Epithelial cell of esophagus (primary cell): Measurements from ENCODE around the gene GLTPD2.
A peak's percentile ranks its signal among the peaks of the same experiment; 100 is the strongest.

ENCODE experiments used
- DNase-seq: peaks from one replicate; pipeline ENCODE4 v3.0.0; 2010; ENCODE audit warnings: low read depth
- H3K4me3 ChIP-seq: 2 replicates; pipeline ENCODE4 v1.5.1; 2011; ENCODE audit warnings: mild to moderate bottlenecking, low read length, control low read depth
- TF ChIP-seq, protein P1 (sequence below): IDR thresholded peaks from 2 replicates; pipeline ENCODE4 v1.5.1; 2011; ENCODE audit warnings: low read depth, mild to moderate bottlenecking, low read length, control low read depth, inconsistent platforms; ENCODE audit not compliant: insufficient read depth; ENCODE audit errors: missing control alignments

GLTPD2 gene

DNA sequence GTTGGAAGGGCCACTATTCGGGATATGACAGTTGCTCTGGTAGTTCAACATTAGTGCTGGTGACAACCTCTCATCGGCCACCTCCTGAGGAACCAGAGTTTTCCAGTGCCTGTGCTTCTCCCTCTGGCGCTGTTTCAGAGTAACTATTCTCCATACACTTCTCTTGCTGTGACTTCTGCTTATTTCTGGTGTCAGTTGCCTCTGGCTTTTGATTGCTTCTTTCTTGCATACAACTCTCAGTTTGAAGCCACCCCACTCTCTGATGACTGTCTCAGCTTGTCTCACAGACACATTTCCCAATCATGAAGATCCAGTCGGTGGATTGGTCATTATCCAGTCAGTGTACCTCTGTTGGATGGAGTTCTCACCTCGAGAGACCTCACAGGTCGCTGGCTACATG, 20.5 kb upstream of the GLTPD2 start:
- H3K4me3 ChIP-seq, result no peak overlapping the region
- TF ChIP-seq, protein P1, sequence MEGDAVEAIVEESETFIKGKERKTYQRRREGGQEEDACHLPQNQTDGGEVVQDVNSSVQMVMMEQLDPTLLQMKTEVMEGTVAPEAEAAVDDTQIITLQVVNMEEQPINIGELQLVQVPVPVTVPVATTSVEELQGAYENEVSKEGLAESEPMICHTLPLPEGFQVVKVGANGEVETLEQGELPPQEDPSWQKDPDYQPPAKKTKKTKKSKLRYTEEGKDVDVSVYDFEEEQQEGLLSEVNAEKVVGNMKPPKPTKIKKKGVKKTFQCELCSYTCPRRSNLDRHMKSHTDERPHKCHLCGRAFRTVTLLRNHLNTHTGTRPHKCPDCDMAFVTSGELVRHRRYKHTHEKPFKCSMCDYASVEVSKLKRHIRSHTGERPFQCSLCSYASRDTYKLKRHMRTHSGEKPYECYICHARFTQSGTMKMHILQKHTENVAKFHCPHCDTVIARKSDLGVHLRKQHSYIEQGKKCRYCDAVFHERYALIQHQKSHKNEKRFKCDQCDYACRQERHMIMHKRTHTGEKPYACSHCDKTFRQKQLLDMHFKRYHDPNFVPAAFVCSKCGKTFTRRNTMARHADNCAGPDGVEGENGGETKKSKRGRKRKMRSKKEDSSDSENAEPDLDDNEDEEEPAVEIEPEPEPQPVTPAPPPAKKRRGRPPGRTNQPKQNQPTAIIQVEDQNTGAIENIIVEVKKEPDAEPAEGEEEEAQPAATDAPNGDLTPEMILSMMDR, result no peak
- DNase-seq, result peak; percentile 43

GRCh38 chr17:4769628-4770027, 19.1 kb upstream of the GLTPD2 start:
- no peak overlapping the region for H3K4me3 ChIP-seq
- peak; percentile 48 for DNase-seq
- TF ChIP-seq, protein P1, result no peak

- no peak within 1 kb of the TSS for H3K4me3 ChIP-seq
- TF ChIP-seq, protein P1, result no peak
- no peak for DNase-seq
Measured at GRCh38 chr17:4771519-4772234, 17.1 kb upstream of the GLTPD2 start, which contains the start of gene TM4SF5. TM4SF5 (plus strand) TSS chr17:4771886; CDS start chr17:4771923, 37 bp downstream.

GRCh38 chr17:4772235-4772613, 16.5 kb upstream of the GLTPD2 start:
- TF ChIP-seq, protein P1, result no peak
- no peak for DNase-seq
- H3K4me3 ChIP-seq, result no peak overlapping the region

GRCh38 chr17:4777969-4778760, 10.6 kb upstream of the GLTPD2 start:
- no peak overlapping the region for H3K4me3 ChIP-seq
- peak; percentile 35 for DNase-seq
- TF ChIP-seq, protein P1, result no peak

GRCh38 chr17:4780325-4780955, 8.3 kb upstream of the GLTPD2 start:
- DNase-seq, result no peak
- TF ChIP-seq, protein P1, result no peak
- H3K4me3 ChIP-seq, result no peak overlapping the region
